NCI-H146 treated with DMSO at 0.1 percent for 48 hours (cell line): ENCODE data around the gene ATP1A4.
"Not testable (repeated sequence)": the region's sequence is repeated elsewhere in the genome, so short reads cannot be mapped to it uniquely, and the experiment has no call there.

Source experiments
- DNase-seq: peaks from one replicate; lab custom pipeline; 2025; ENCODE audit not compliant: unreplicated experiment; lab: John Stamatoyannopoulos, UW

The ATP1A4 gene

DNA sequence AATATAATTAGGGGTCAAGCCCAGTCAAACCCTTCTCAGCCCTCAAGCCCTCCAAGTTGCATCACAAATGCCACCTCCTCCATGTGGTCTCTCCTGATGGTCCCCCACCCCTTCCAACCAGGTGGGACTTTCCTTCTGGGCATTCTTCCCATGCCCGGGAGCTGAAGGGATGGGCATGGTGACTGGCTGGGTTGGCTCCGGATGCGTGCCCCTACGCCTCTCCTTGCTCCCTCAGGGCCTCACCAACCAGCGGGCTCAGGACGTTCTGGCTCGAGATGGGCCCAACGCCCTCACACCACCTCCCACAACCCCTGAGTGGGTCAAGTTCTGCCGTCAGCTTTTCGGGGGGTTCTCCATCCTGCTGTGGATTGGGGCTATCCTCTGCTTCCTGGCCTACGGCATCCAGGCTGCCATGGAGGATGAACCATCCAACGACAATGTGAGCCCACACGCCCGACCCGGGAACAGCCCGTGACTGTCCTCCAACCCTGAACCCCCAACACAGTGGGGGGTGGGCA, 28.4 kb upstream of the ATP1A4 start:
- DNase-seq = no peak

- no peak for DNase-seq
Measured at GRCh38 chr1:160123726-160124125, 27.7 kb upstream of the ATP1A4 start.

DNA sequence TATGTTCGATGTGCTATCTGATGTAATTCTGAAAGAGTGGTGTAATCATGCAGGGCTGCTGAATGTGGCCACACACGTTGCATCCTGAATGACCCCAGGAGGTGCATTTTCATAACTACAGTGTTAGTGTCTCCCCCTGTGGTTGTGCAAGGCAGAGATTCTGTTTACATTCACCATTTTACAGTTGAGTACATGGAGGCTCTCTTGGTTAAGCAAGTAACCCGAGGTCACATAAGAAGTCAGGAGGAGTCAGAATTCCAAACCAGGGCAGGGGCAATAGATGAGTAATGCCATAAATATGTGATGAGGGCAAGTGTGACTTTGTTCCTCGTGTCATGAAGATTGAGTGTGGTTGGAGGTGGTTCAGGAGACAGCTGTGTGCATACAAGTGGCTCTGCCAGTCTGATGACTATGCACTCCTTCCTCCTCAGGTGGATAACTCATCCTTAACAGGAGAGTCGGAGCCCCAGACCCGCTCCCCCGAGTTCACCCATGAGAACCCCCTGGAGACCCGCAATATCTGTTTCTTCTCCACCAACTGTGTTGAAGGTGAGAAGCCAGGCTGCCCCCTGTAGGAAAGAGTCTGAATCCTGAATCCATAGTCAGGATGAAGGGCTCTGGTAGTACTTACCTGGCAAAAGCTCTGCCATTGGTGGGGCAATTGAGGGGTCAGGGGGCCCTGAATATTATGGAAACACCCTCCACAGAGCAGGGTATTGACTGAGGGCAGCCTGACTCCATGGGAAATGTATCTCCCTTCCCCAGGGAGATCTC, 26.5 kb upstream of the ATP1A4 start:
- no peak for DNase-seq

GRCh38 chr1:160125746-160126145, 25.7 kb upstream of the ATP1A4 start:
- DNase-seq = no peak

- not testable (repeated sequence) for DNase-seq
Measured at GRCh38 chr1:160126342-160126741, 25.1 kb upstream of the ATP1A4 start.

DNA sequence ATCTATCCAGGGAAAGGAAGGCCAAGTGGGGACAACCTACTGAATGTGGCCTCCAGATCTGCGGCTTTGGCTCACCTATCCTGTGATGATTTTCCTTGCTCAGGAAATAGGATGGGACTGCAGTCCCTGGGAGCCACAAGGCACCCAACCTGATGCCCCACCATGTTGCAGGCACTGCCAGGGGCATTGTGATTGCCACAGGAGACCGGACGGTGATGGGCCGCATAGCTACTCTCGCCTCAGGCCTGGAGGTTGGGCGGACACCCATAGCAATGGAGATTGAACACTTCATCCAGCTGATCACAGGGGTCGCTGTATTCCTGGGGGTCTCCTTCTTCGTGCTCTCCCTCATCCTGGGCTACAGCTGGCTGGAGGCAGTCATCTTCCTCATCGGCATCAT, 24.0 kb upstream of the ATP1A4 start:
- no peak for DNase-seq

GRCh38 chr1:160127865-160128523, 23.4 kb upstream of the ATP1A4 start:
- DNase-seq = no peak

GRCh38 chr1:160128636-160129035, 22.8 kb upstream of the ATP1A4 start:
- DNase-seq = no peak

- DNase-seq = no peak
Measured at GRCh38 chr1:160129046-160129445, 22.4 kb upstream of the ATP1A4 start.

DNA sequence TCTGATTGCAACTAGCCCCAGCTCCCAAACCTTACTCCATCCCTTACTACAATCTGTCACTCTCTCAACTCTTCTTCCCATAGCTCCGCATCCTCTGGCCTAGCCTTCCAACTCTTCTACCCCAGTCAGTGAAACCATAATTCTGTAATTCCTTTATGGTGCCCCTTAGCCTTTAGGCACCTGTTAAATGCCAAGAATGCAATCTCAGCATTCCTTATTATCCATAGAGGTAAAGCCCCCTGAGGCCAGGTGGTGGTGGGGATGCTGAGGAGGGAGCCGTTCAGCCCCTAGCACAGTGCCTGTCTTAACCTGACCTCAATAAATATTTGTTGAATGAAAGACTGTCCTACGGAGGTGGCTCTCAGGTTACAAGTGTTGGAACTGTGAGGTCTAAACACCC, 21.8 kb upstream of the ATP1A4 start:
- DNase-seq = no peak

DNA sequence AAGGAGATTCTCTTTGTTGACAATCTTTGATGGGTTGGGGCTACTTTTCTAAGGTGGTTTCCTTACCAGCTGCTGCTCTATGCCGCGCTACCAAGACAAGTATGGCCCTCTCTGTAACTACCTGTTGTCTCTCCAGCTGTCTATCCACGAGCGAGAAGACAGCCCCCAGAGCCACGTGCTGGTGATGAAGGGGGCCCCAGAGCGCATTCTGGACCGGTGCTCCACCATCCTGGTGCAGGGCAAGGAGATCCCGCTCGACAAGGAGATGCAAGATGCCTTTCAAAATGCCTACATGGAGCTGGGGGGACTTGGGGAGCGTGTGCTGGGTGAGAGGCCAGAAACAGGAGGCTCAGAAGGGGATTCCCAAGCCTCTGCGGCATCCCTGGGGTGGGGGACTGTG, 21.4 kb upstream of the ATP1A4 start:
- DNase-seq = no peak

DNA sequence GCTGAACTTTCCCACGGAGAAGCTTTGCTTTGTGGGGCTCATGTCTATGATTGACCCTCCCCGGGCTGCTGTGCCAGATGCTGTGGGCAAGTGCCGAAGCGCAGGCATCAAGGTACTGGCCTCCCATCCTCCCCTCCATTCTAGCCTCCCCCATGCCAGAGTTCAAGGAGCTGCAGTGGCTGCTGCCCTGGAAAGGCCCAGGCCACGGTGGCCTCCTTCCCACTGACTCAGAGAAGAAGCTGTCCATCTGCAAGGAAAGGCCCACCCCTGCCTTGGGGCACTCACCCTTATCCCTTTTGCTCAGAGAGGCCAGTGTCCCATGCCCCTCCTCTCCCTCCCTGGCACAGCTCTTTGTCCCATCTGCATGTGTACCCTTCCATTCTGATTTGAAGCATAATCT, 20.9 kb upstream of the ATP1A4 start:
- no peak for DNase-seq

- no peak for DNase-seq
Measured at GRCh38 chr1:160130939-160131338, 20.5 kb upstream of the ATP1A4 start.

DNA sequence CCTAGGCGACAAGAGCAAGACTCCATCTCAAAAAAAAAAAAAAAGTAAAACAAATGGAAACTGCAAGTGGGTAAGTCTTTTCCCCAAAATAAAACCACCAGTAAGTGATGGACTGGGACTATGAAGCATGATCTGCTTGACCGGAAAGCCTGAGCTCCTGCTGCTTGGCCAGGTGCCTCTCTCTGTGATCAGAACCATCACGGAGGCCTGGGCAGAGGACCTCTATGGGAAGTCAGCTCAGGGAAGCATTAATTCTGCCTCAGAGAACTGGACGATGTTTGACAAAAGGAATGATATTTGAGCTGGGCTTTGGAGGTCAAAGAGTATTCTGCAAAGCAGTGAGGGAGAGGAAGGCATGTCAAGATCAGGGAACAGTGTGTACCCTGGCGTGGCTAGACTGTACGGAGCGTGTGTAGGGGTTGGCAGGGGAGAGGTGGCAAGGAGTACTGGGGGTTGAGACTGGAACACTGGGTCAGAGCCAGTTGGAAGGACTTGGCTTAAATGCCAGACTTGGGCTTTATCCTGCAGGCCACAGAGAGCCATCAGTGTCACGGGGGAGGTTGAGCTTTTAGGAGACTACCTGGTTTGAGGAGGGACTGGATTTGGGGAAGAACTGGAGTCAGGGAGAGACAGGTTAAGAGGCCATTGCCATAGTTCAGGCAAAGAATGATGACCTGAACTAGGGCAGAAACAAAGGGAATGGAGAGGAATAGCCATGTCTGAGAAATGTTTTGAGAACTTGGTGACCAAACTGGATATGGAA, 19.4 kb upstream of the ATP1A4 start:
- DNase-seq = no peak

GRCh38 chr1:160133990-160134770, 17.2 kb upstream of the ATP1A4 start:
- DNase-seq = no peak

DNA sequence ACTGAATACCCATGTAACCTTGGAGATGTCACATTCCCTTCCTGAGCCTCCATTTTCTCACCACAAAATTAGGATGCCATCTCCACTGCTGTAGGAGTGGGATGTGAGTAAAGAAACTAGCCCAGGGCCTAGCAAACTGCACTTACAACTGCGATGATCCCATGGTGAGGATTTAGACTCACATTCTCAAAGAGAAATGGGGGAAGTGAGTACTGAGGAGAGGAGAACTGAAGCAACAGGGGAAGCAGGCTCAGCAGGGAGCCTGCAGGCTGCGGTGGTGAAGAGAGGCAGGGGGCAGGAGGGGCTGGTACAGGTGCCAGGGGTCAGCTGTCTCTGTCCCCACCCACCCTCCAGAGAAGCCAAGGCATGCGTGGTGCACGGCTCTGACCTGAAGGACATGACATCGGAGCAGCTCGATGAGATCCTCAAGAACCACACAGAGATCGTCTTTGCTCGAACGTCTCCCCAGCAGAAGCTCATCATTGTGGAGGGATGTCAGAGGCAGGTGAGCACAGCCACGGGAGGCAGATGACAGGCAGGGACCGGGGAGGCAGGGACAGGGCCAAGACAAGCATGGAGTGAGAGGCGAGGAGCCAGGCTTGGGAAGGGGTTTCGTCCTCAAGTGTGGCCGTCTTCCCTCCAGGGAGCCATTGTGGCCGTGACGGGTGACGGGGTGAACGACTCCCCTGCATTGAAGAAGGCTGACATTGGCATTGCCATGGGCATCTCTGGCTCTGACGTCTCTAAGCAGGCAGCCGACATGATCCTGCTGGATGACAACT, 16.4 kb upstream of the ATP1A4 start:
- no peak for DNase-seq

GRCh38 chr1:160136121-160136925, 15.1 kb upstream of the ATP1A4 start:
- no peak for DNase-seq

DNA sequence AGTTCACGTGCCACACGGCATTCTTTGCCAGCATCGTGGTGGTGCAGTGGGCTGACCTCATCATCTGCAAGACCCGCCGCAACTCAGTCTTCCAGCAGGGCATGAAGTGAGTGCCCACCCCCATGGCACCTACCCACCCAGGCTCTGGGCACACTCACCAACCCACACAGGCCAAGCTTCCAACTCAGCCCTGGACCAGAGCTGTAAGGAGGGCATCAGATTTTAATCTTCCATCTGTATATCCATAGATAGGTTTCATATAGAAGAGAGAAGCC, 14.5 kb upstream of the ATP1A4 start:
- no peak for DNase-seq

DNA sequence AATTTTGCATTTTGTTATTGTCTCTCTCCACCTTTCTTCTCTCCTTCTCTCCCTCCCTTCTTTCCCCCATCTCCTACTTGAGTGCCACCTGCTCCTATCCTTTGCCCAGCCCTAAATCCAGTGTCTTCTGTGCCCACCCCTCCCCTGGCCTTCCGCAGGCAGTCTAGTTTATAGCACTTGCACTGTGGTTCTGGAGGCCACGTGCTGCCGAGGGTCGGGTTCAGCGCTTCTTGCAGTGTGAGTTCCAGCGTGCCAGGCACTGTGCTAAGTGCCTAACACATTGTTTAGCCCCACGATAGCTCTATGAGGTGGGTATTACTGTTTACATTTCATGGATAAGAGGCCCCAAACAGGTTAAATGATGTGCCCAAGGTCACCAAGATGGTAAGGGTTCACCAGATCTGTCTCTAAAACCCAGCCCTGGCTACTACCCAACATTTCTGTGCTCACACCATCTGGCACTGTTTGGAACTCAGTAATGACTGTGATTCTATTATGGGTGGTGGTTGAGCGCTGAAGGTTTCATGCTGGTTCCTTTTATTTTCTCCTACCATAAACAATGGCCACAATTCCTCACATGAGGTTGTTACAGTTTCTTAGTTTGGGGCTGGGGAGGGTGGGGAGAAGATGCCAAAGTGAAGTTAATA, 14.1 kb upstream of the ATP1A4 start:
- DNase-seq = no peak
